ENCODE results near the gene HHIPL1.

HHIPL1 gene

DNA sequence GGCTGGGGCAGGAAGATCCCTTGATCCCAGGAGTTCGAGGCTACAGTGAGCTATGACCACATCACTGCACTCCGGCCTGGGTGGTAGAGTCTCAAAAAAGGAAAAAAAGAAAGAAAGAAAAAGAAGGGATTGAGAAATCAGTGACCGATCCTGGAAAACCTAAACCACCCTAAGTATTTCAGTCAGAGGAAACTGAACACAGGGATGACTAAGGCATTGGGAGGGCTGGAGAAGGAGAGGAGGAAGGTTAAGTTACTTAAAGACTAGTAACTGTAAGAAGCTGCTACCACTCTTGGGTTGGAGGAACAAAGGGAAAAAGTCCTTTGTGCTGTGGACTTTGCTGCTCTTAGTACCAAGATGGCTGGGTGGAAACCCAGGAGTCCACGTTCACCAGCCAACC, 10.6 kb downstream of the HHIPL1 start:
- Histone ChIP-seq H3K27ac (no peak overlapping the region), H3K9me3 (ENCODE audit: severe bottlenecking) (no peaks in the 10 kb centered on the region), H3K4me3 (ENCODE audit: low read depth, low read length) (no peak overlapping the region), H3K36me3 (no peaks in the 10 kb centered on the region), H3K27me3 (ENCODE audit: insufficient read depth, low read depth, severe bottlenecking) (no peaks in the 10 kb centered on the region)
- no peak for TF ChIP-seq CTCF (IDR thresholded peaks at IDR 0.05; ENCODE audit: low read depth, low read length)
- no peak for DNase-seq

GRCh38 chr14:99656171-99656570, 11.2 kb downstream of the HHIPL1 start:
- Histone ChIP-seq H3K4me3 (ENCODE audit: low read depth, low read length) (no peak overlapping the region), H3K27ac (no peak overlapping the region), H3K36me3 (no peaks in the 10 kb centered on the region), H3K9me3 (ENCODE audit: severe bottlenecking) (no peaks in the 10 kb centered on the region), H3K27me3 (ENCODE audit: insufficient read depth, low read depth, severe bottlenecking) (no peaks in the 10 kb centered on the region)
- DNase-seq: no peak
- no peak for TF ChIP-seq CTCF (IDR thresholded peaks at IDR 0.05; ENCODE audit: low read depth, low read length)

DNA sequence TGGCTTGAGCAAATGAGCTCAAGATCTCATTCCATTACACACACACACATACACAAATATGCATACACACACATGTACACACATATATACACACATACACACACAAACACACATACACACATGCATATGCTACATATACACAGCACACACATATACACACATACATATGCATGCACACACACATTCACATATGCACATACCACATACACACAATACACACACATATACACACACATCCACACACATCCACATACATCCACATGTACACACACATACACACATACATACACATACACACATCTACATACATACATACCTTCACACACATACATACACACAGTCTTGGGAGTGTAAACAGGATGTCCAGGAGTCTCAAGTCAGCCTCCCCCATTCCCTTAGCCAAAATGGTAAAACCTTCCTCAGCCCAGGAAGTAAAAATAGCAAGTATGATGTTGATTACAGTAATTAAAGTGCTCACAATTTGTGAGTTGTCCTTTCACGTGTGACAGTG, 12.8 kb downstream of the HHIPL1 start:
- Histone ChIP-seq H3K36me3 (no peaks in the 10 kb centered on the region), H3K9me3 (ENCODE audit: severe bottlenecking) (no peaks in the 10 kb centered on the region), H3K4me3 (ENCODE audit: low read depth, low read length) (no peak overlapping the region), H3K27ac (no peak overlapping the region), H3K27me3 (ENCODE audit: insufficient read depth, low read depth, severe bottlenecking) (no peaks in the 10 kb centered on the region)
- no peak for TF ChIP-seq CTCF (IDR thresholded peaks at IDR 0.05; ENCODE audit: low read depth, low read length)
- no peak for DNase-seq

DNA sequence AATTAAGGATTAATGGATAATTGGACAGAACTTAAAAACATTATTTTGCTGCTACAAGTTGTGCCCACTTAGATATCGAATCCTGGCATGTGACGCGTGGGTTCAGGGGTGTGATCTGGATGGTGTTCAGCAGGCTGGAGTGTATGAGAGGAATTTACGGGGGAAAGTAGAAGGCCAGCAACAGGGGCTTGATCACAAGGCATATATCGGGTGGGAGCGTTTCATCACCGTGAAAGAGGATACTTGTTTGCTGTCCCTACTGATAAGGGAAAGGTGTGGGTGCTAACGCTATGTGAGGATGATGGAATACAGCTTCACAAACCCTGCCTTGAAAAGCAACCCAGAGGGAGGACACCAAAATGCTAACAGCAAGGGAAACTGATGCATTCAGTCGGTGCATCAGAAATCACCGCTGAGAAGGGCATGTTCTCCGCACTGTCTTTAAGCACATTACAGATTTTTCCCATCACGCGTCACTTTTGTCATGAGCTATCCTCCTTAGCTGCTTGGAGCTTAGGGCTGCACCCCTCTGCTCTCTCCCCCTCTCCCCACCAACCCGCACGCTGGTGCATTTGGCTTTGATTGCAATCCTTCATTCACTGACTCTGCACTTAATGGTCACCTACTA, 13.4 kb downstream of the HHIPL1 start:
- TF ChIP-seq CTCF (IDR thresholded peaks at IDR 0.05; ENCODE audit: low read depth, low read length): no peak
- no peak overlapping the region for H3K4me3 ChIP-seq (ENCODE audit: low read depth, low read length)
- H3K36me3 ChIP-seq: no peaks in the 10 kb centered on the region
- H3K27ac ChIP-seq: no peak overlapping the region
- no peaks in the 10 kb centered on the region for H3K27me3 ChIP-seq (ENCODE audit: insufficient read depth, low read depth, severe bottlenecking)
- no peaks in the 10 kb centered on the region for H3K9me3 ChIP-seq (ENCODE audit: severe bottlenecking)
- DNase-seq: no peak

GRCh38 chr14:99659333-99659741, 14.4 kb downstream of the HHIPL1 start:
- no peak overlapping the region for H3K4me3 ChIP-seq (ENCODE audit: low read depth, low read length)
- H3K27me3 ChIP-seq (ENCODE audit: insufficient read depth, low read depth, severe bottlenecking): no peaks in the 10 kb centered on the region
- no peak for TF ChIP-seq CTCF (IDR thresholded peaks at IDR 0.05; ENCODE audit: low read depth, low read length)
- no peaks in the 10 kb centered on the region for H3K9me3 ChIP-seq (ENCODE audit: severe bottlenecking)
- no peak for DNase-seq
- no peak overlapping the region for H3K27ac ChIP-seq
- H3K36me3 ChIP-seq: no peaks in the 10 kb centered on the region

DNA sequence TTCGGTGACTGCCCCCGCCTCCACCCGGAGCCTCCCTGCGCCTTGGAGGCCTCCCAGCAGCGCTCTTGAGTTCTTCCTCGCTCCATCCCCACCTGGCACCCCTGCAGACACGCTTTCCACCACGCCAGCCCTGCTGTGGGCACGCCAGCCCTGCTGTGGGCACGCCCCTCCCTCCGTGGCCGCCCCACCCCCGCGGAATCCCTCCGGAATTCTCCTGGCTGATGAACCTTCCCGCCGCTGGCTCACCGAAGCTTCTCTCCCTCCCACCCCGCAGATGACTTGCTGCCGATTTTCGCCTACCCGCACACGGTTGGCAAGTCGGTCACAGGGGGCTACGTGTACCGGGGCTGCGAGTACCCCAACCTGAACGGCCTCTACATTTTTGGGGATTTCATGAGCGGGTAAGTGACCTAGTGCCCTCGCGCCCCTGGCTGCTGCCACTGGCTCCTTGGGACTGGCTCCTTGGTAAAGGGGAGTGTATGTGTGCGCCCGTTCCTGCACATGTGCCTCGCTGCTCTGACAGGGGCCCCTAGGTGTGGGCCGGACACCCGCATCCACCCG, 15.2 kb downstream of the HHIPL1 start:
- H3K4me3 ChIP-seq (ENCODE audit: low read depth, low read length): no peak overlapping the region

More for the DNA sequence above, 15.2 kb downstream of the HHIPL1 start:
- H3K9me3 ChIP-seq (ENCODE audit: severe bottlenecking): no peaks in the 10 kb centered on the region
- H3K27ac ChIP-seq: no peak overlapping the region
- H3K36me3 ChIP-seq: no peaks in the 10 kb centered on the region
- no peaks in the 10 kb centered on the region for H3K27me3 ChIP-seq (ENCODE audit: insufficient read depth, low read depth, severe bottlenecking)
- TF ChIP-seq CTCF (IDR thresholded peaks at IDR 0.05; ENCODE audit: low read depth, low read length): no peak
- DNase-seq: no peak

Data from WERI-Rb-1 (cell line).